ENCODE data around the gene RRBP1.

GRCh38 chr20:17678295-17678694, 3.7 kb downstream of the RRBP1 start:
- TF ChIP-seq CTCF (IDR thresholded peaks at IDR 0.05; ENCODE audit: low read depth, low read length, missing input control) (no peak), FOXA1 (IDR thresholded peaks at IDR 0.05) (no peak), YY1 (IDR thresholded peaks at IDR 0.05) (no peak), SP1 (IDR thresholded peaks at IDR 0.05) (no peak), REST (IDR thresholded peaks at IDR 0.05) (no peak), RAD21 (IDR thresholded peaks at IDR 0.05) (no peak)
